NCI-H526 treated with DMSO at 0.1 percent for 48 hours (cell line): ENCODE measurements around the gene TEX13B.
A peak's percentile ranks its signal among the peaks of the same experiment; 100 is the strongest.
"Not testable (repeated sequence)": the region's sequence is repeated elsewhere in the genome, so short reads cannot be mapped to it uniquely, and the experiment has no call there.

Experiments
- DNase-seq: peaks from one replicate; lab custom pipeline; 2025; lab: John Stamatoyannopoulos, UW

The TEX13B gene, protein sequence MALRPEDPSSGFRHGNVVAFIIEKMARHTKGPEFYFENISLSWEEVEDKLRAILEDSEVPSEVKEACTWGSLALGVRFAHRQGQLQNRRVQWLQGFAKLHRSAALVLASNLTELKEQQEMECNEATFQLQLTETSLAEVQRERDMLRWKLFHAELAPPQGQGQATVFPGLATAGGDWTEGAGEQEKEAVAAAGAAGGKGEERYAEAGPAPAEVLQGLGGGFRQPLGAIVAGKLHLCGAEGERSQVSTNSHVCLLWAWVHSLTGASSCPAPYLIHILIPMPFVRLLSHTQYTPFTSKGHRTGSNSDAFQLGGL

DNA sequence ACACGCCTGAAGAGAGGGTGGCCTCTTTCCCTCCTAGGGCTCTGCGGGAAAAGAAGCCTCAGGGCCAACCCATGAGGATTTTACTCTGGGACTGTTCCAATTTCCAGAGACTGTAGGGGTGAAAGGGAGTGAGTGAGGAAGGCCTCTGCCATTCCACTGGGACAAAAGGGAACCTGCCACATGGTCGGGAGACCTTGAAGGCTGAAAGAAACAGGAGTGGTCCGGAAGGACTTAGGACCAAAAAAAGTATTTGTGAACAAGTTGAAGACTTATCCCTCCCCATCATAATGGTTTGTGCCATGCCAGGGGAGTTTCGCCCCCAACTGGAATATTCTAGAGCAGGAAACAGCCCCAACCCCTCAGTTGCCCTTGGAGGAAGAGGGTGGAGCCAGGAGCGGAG, at the start of gene TEX13B:
Gene TEX13B (minus strand): TSS at position 15 of the 400 bp plus-strand sequence. CDS start 243 bp downstream, outside the sequence.
- DNase-seq: no peak

- DNase-seq: no peak
Observed at GRCh38 chrX:108029928-108030711, 48.0 kb upstream of the TEX13B start.

GRCh38 chrX:108028854-108029253, 46.7 kb upstream of the TEX13B start:
- no peak for DNase-seq

GRCh38 chrX:108025954-108026600, 43.9 kb upstream of the TEX13B start:
- peak; percentile 43 for DNase-seq

GRCh38 chrX:108025376-108025775, 43.2 kb upstream of the TEX13B start:
- DNase-seq: no peak

DNA sequence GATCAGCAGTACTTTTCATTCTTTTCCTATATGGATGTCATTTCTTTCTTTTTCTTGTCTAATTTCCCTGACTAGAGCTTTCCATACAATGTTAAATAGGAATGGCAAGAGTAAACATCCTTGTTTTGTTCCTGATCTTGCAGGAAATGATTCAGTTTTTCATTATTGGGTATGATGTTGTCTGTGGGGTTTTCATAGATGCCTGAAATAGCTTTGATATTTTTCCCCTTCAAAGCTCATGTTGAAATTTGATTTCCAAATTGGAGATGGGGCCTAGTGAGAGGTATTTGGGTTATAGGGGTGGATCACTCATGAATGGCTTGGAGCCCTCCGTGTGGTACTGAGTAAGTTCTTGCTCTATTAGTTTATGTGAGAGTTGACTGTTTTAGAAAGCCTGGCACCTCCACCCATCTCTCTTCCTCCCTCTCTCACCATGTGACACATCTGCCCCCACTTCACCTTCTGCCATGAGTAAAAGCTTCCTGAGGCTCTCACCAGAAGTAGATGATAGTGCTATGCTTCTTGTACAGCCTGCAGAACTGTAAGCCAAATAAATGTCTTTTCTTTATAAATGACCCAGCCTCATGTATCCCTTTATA, 40.4 kb upstream of the TEX13B start:
- no peak for DNase-seq

DNA sequence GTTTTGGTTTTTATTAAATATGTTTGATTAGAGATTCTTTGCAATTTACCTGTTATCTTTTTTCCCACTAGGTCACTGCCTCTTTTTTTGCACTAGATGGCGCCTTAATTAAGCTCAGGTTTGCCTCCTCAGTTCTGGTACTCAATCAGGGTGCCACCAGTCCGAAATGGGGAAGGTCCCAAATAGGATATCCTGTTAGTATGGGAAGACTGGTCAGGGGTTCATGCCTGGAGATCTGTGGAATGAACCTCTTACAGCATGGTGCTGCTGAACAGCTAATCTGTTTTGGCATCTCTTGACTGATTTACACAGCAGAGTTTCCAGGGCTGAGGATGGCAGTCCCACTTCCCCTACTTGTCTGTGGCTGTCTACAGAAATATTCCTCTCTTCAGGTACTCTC, 38.5 kb upstream of the TEX13B start:
- no peak for DNase-seq

DNA sequence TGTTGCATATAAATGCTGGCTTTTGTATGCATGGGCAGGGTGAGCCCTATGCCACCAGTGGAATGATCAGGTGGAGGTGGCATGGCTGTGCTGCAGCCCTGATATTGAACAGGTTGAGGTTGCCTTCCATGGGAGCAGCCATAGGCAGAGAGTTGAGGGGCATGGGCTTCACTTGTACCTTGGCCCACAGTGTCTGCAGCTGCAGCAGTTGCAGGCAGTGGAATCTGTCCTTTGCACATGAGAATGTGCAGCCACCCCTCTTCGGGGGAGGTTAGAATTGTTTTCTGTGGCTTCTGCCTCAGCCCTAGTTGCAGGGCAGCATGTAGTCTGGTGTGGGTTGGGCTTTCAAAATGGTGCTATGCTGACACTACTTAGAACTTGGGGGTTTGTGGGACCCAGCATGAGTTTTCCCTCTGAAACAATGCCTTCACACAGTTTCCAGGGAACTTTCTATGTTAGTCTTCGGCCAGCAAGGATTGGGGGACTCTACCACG, 37.3 kb upstream of the TEX13B start:
- no peak for DNase-seq

DNA sequence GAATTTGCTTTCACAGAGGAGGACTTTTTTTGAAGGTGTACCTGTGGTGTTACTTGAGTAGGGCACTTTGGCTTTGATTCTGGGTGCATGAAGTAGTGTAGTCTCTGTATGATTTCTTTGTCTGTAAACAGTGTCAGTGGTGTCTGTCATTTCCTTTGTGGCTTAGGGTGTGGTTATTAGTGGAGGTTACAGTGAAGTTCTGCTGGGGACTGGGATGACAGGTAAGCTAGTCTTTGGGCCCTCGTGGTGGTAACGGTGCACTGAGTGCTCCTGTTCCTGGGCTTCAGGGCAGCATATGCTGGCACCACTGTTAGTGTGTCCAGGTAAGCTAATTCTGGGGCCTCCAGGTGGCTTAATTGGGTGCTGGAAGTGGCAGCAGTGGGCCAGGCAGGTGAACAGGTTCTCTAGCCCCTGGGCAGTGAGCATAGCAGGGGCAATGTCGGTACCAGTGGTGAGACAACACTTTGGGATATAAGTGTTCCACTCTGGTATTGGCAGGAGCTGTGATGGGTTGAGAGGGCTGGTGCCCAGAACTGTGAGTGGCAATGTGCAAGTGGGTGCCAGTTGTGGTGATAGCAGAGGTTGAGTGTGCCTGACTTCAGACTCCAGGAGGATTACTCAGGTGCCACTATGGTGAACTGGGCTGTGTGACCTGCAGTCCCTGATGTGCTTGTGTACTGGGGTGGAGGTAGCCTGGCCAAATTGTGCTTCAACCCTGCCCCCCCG, 36.6 kb upstream of the TEX13B start:
- no peak for DNase-seq

GRCh38 chrX:108001218-108001814, 19.1 kb upstream of the TEX13B start:
- DNase-seq: peak; percentile 43

DNA sequence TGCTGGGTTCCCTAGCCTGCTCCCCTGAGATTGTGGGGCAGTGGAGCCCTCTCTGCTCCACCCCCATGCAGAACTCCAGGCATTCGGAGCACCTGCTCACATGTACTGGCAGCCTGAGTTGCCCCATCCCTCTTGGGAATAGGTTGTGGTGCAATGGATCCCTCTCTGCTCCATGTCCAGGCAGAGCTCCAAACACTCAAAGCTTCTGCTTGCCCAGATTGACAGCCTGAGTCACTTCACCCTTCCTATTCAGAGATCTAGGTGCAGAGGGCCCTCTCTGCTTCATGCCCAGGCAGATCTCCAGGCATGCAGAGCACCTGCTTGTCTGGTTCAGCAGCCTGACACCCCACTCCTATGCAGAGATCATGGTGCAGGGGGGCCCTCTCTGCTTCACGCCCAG, 18.6 kb upstream of the TEX13B start:
- no peak for DNase-seq

GRCh38 chrX:107996124-107996523, 14.0 kb upstream of the TEX13B start:
- DNase-seq: no peak

DNA sequence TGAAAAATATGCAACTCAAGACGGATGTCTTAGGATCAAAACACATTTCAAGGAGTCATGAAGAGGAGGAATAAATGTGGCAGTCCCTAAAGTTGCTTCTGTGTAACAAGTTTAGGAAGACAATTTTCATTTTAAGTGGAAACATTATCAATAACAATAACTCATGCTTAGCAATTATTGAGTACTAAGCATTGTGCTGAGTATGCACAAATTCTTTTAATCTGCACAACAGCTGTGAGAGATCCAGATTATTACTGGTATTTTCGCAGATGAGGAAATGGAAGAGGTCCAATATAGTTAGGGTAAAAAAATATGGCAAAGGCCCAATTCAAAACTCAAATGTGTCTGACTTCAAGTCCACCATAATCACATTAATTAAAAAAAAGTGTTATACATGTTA, 2.9 kb upstream of the TEX13B start:
- DNase-seq: no peak

- DNase-seq: no peak
Observed at GRCh38 chrX:107979534-107979933, 2.6 kb downstream of the TEX13B start.

DNA sequence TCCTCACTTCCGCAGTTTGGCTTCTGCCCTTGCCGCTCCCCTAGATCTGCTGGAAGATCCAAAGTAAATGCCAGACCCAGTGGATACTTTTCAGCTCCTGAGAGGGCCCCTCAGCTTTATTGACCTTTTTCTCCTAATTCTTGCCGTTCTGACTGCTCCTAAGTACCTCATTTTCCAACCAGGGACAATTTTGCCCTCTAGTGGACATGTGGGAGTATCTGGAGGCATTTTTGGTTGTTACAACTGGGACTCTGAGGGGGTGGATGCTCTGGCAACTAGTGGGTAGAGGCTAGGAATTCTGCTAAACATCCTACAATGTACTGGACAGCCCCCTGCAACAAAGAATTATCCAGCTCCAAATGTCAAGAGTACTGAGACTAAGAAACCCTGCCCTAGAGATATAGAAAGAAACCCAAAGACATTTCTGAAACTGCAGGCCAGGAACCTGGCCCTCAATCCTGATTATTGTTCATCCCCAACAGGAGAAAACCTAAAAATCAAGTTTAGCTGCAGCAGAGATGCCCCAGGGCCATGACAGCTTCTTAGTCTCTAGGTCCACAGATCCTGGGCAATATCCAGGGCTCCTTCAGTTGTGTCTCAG, 3.4 kb downstream of the TEX13B start:
- no peak for DNase-seq

DNA sequence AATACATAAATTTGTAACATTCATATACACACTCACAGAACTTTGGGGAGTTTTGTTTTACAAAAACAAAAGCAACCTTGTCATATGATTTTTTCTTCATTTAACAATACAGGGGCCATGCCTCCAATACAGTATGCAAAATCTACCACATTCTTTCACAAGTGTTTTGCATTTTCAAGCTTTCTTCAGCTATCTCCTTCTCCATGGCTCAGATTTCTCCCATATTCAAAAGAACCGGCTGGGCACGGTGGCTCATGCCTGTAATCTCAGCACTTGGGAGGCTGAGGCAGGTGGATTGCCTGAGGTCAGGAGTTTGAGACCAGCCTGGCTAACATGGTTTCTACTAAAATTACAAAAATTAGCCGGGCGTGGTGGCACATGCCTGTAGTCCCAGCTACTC, 4.1 kb downstream of the TEX13B start:
- no peak for DNase-seq

DNA sequence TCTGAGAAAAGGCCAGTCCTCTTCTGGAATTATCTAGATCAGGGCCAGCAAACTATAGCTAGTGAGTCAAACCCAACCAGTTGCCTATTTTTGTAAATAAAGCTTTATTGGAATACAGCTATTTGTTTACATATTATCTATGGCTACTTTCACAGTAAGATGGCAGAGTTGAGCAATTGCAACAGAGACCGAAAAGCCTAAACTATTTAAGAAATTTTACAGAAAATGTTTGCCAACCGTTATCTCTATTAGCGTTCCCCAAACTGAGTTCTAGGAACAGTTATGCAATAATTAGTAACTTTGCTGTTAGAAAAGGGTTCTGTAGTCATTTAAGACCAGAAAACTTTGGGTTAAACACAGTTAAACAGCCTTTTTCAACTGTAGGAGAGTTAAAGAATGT, 10.5 kb downstream of the TEX13B start:
- DNase-seq: no peak

DNA sequence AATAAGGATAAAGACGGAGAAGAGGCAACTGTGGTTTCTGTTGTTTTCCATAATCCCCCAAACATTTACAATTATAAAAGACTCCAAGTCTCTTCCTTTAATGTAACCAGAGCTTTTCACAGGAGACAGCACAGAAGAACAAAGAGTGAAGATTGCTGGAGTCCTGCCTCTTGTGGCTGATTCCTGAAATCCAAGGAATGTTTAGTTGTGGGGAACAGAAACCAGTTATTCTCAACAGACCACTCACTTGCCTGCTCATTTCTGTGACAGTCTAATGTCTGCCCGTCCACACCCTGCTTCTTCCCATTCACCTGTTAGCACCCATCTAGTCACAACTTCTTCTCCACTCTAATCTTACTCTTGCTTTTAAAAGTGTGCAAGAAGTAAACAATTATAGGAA, 12.1 kb downstream of the TEX13B start:
- DNase-seq: no peak

DNA sequence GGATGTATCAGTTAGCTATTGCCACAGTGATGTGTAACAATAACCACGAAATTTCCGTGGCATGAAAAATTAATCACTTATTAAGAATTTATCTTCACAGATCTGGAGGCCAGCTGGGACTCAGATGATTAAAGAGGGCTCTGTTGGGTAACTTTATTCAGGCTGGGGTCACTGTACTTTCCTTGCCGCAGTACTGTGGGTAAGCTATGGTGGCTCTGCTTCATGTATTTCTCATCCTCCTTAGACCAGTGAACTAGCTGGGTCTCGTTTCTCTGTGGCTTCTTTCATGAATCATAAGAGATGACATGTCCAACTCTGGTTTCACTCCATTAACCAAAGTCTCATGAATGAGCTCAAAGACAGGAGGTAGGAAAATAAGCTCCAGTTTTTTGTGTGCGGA, 13.5 kb downstream of the TEX13B start:
- no peak for DNase-seq

DNA sequence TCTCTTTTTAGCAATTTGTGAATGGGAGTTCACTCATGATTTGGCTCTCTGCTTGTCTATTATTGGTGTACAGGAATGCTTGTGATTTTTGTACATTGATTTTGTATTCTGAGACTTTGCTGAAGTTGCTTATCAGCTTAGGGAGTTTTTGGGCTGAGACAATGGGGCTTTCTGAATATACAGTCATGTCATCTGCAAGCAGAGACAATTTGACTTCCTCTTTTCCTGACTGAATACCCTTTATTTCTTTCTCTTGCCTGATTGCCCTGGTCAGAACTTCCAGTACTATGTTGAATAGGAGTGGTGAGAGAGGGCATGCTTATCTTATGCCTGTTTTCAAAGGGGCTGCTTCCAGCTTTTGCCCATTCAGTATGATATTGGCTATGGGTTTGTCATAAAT, 26.8 kb downstream of the TEX13B start:
- DNase-seq: not testable (repeated sequence)

- no peak for DNase-seq
Observed at GRCh38 chrX:107940095-107940494, 42.1 kb downstream of the TEX13B start.
